CD4-positive, alpha-beta T cell (primary cell): ENCODE measurements around the gene OIT3. TPM values are rescaled to one million over a fixed set of nuclear protein-coding genes. Genes with fewer than 3 reads are reported as not detected.

Experiments used
- ATAC-seq: fragments of 200-7000 bp; cut with Tn5 transposase; one replicate; pipeline ENCODE4 v1.10.0; 2022; ENCODE audit warnings: mild to moderate bottlenecking; ENCODE audit not compliant: poor library complexity
- CTCF ChIA-PET: fragments of 350-600 bp; sonication (Branson Sonifier 250); formaldehyde crosslinking; loops from one replicate; lab custom pipeline; 2021; ENCODE audit warnings: antibody characterized with exemption, inconsistent platforms; lab: Charles Lee
- POLR2A ChIA-PET: fragments of 350-600 bp; sonication (Branson Sonifier 250); formaldehyde crosslinking; loops from one replicate; lab custom pipeline; 2021; ENCODE audit warnings: antibody characterized with exemption, inconsistent platforms; lab: Charles Lee
- DNase-seq, 14 experiments: peaks; one replicate each; pipeline ENCODE4 v3.0.0-alpha.2; 2013 to 2020; ENCODE audit warnings: mixed read lengths in 2 of 14
- H3K27ac ChIP-seq, 2 donors: one replicate each; pipeline versions ENCODE4 v1.5.1 to v1.7.0; 2013; ENCODE audit warnings: low read length in 2 of 2, low read depth in 1 of 2, mild to moderate bottlenecking in 1 of 2
- H3K27me3 ChIP-seq, 2 experiments: 1 replicate in 1 of 2; 2 replicates in 1 of 2; pipeline versions ENCODE4 v1.6.1 to v1.7.0; 2013; ENCODE audit warnings: low read length in 2 of 2, control low read depth in 1 of 2, mild to moderate bottlenecking in 1 of 2, moderate library complexity in 1 of 2; ENCODE audit not compliant: insufficient read depth in 2 of 2, control insufficient read depth in 1 of 2
- H3K36me3 ChIP-seq: one replicate; pipeline ENCODE4 v1.6.1; 2013; ENCODE audit warnings: low read length, control low read depth; ENCODE audit not compliant: insufficient read depth
- H3K4me1 ChIP-seq: one replicate; pipeline ENCODE4 v1.6.1; 2013; ENCODE audit warnings: low read length, control low read depth; ENCODE audit not compliant: insufficient read depth
- H3K4me3 ChIP-seq: one replicate; pipeline ENCODE4 v1.5.1; 2013; ENCODE audit warnings: mild to moderate bottlenecking, low read length, moderate library complexity
- H3K9me3 ChIP-seq, 2 experiments: 1 replicate in 1 of 2; 2 replicates in 1 of 2; pipeline versions ENCODE4 v1.6.1 to v1.7.0; 2013; ENCODE audit warnings: low read length in 2 of 2, mild to moderate bottlenecking in 2 of 2, control low read depth in 1 of 2, moderate library complexity in 1 of 2; ENCODE audit not compliant: control insufficient read depth in 1 of 2, insufficient read depth in 1 of 2
- H3K27ac Mint-ChIP-seq: one replicate; pipeline ENCODE4 v1.8.0; 2020; ENCODE audit warnings: mixed read lengths
- H3K27me3 Mint-ChIP-seq: one replicate; pipeline ENCODE4 v1.8.0; 2021; ENCODE audit warnings: mixed read lengths
- H3K36me3 Mint-ChIP-seq: one replicate; pipeline ENCODE4 v1.8.0; 2021; ENCODE audit warnings: low read depth, mixed read lengths
- H3K4me1 Mint-ChIP-seq: one replicate; pipeline ENCODE4 v1.8.0; 2021; ENCODE audit warnings: low read depth, mixed read lengths
- H3K4me3 Mint-ChIP-seq: one replicate; pipeline ENCODE4 v1.8.0; 2020; ENCODE audit warnings: mild to moderate bottlenecking, mixed read lengths
- H3K9me3 Mint-ChIP-seq: one replicate; pipeline ENCODE4 v1.8.0; 2020; ENCODE audit warnings: mixed read lengths
- intact Hi-C, 2 experiments: fragments of 100-400 bp; cut with DNase I in 1 of 2; cut with micrococcal nuclease in 1 of 2; formaldehyde crosslinking; loops; one replicate each; pipeline versions ENCODE4 v1.15.1 to v1.9.0; 2023 to 2025; cut with DNase I, micrococcal nuclease
- total RNA-seq, 174 experiments: library from RNA in 2 of 174; stranded (reverse) in 2 of 174; gene quantifications; one replicate each; pipeline ENCODE4 v1.2.3 and lab custom pipeline; 2021 to 2026
- TF ChIP-seq, protein P1 (sequence below): fragments of 200-600 bp; IDR thresholded peaks from one replicate; pipeline ENCODE4 v1.8.0; 2022; ENCODE audit warnings: antibody characterized with exemption, mild to moderate bottlenecking

The OIT3 gene
- total RNA-seq, 2 experiments from 2014 or later, result not detected

- no peak for ATAC-seq
- Mint-ChIP-seq H3K36me3 (peaks cover 39% of the 10 kb centered on the region), H3K27me3 (no peaks in the 10 kb centered on the region), H3K9me3 (no peaks in the 10 kb centered on the region), H3K27ac (no peak overlapping the region), H3K4me1 (peaks cover 14% of the 10 kb centered on the region), H3K4me3 (no peak overlapping the region)
- Histone ChIP-seq H3K27me3 (no peaks in the 10 kb centered on the region), H3K27ac (no peak overlapping the region), H3K36me3 (peaks cover 2% of the 10 kb centered on the region), H3K4me1 (peaks cover 3% of the 10 kb centered on the region), H3K9me3 (no peaks in the 10 kb centered on the region), H3K4me3 (no peak overlapping the region)
- CTCF ChIA-PET, result no interaction called here
- TF ChIP-seq, protein P1, sequence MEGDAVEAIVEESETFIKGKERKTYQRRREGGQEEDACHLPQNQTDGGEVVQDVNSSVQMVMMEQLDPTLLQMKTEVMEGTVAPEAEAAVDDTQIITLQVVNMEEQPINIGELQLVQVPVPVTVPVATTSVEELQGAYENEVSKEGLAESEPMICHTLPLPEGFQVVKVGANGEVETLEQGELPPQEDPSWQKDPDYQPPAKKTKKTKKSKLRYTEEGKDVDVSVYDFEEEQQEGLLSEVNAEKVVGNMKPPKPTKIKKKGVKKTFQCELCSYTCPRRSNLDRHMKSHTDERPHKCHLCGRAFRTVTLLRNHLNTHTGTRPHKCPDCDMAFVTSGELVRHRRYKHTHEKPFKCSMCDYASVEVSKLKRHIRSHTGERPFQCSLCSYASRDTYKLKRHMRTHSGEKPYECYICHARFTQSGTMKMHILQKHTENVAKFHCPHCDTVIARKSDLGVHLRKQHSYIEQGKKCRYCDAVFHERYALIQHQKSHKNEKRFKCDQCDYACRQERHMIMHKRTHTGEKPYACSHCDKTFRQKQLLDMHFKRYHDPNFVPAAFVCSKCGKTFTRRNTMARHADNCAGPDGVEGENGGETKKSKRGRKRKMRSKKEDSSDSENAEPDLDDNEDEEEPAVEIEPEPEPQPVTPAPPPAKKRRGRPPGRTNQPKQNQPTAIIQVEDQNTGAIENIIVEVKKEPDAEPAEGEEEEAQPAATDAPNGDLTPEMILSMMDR, result no peak
- DNase-seq, result no peak
- POLR2A ChIA-PET, result no interaction called here
- intact Hi-C loops, result no loop called here
Observed at GRCh38 chr10:72886621-72887020, 6.9 kb upstream of the OIT3 start.

DNA sequence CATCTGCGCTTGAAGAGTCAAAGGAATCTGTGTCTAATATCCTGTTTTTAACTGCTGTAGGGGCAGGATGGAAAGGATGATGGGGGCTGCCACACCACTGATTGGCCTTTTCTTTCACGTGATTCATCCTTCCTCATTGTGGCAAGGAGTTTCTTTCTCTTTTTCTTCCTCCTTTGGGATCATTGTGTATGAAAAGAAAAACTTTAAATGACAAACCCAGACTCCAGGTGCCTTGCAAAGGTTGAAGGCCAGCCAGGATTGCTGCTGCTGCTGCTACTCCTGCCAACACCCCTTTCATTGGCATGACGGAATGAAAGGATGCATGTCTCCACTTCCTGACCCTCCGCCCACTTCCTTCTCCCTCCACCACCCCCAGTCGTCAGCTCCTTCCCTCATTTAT, 6.5 kb upstream of the OIT3 start:
- no peaks in the 10 kb centered on the region for H3K27me3 Mint-ChIP-seq
- H3K36me3 ChIP-seq, result peaks cover 2% of the 10 kb centered on the region
- no peak for DNase-seq
- H3K4me1 Mint-ChIP-seq, result peaks cover 14% of the 10 kb centered on the region
- POLR2A ChIA-PET, result no interaction called here
- H3K4me3 ChIP-seq, result no peak overlapping the region
- no peak overlapping the region for H3K4me3 Mint-ChIP-seq
- TF ChIP-seq, protein P1, result no peak
- peaks cover 3% of the 10 kb centered on the region for H3K4me1 ChIP-seq
- peaks cover 34% of the 10 kb centered on the region for H3K36me3 Mint-ChIP-seq
- no peaks in the 10 kb centered on the region for H3K9me3 ChIP-seq
- no peaks in the 10 kb centered on the region for H3K9me3 Mint-ChIP-seq
- intact Hi-C loops, result no loop called here
- H3K27ac Mint-ChIP-seq, result no peak overlapping the region
- no peak overlapping the region for H3K27ac ChIP-seq
- CTCF ChIA-PET, result no interaction called here
- no peaks in the 10 kb centered on the region for H3K27me3 ChIP-seq
- ATAC-seq, result no peak

- POLR2A ChIA-PET, result no interaction called here
- H3K4me3 Mint-ChIP-seq, result no peak overlapping the region
- H3K27me3 Mint-ChIP-seq, result no peaks in the 10 kb centered on the region
- ATAC-seq, result no peak
- Histone ChIP-seq H3K27ac (no peak overlapping the region), H3K4me1 (peaks cover 3% of the 10 kb centered on the region), H3K9me3 (no peaks in the 10 kb centered on the region), H3K27me3 (no peaks in the 10 kb centered on the region), H3K36me3 (peaks cover 2% of the 10 kb centered on the region), H3K4me3 (no peak overlapping the region)
- CTCF ChIA-PET, result no interaction called here
- no peaks in the 10 kb centered on the region for H3K9me3 Mint-ChIP-seq
- H3K4me1 Mint-ChIP-seq, result peaks cover 14% of the 10 kb centered on the region
- H3K27ac Mint-ChIP-seq, result no peak overlapping the region
- TF ChIP-seq, protein P1, result no peak
- DNase-seq, result no peak
- peaks cover 26% of the 10 kb centered on the region for H3K36me3 Mint-ChIP-seq
- intact Hi-C loops, result no loop called here
Observed at GRCh38 chr10:72888151-72888638, 5.3 kb upstream of the OIT3 start.
